ENCODE measurements around the gene EVA1C. TPM values are rescaled to one million over a fixed set of nuclear protein-coding genes. Genes with fewer than 3 reads are reported as not detected.
"Not testable (repeated sequence)": the region's sequence is repeated elsewhere in the genome, so short reads cannot be mapped to it uniquely, and the experiment has no call there.

The EVA1C gene
- total RNA-seq, 1 experiment from 2014 or later: not detected

GRCh38 chr21:32534113-32534512 is 121.6 kb downstream of the EVA1C start:
- in situ Hi-C loops (cut with HindIII; ENCODE audit: low pct_unique_long_range_greater_than_20kb, low sequenced_read_pairs): no loop called here
- no peak for DNase-seq (ENCODE audit: low read depth)

GRCh38 chr21:32535612-32536011 is 123.1 kb downstream of the EVA1C start:
- no peak for DNase-seq (ENCODE audit: low read depth)
- in situ Hi-C loops (cut with HindIII; ENCODE audit: low pct_unique_long_range_greater_than_20kb, low sequenced_read_pairs): no loop called here

GRCh38 chr21:32537569-32537881 is 125.0 kb downstream of the EVA1C start:
- no peak for DNase-seq (ENCODE audit: low read depth)
- in situ Hi-C loops (cut with HindIII; ENCODE audit: low pct_unique_long_range_greater_than_20kb, low sequenced_read_pairs): no loop called here

- in situ Hi-C loops (cut with HindIII; ENCODE audit: low pct_unique_long_range_greater_than_20kb, low sequenced_read_pairs): no loop called here
Measured at GRCh38 chr21:32538147-32538792, 125.8 kb downstream of the EVA1C start.

GRCh38 chr21:32539378-32539777 is 126.9 kb downstream of the EVA1C start:
- in situ Hi-C loops (cut with HindIII; ENCODE audit: low pct_unique_long_range_greater_than_20kb, low sequenced_read_pairs): no loop called here
- DNase-seq (ENCODE audit: low read depth): no peak

More at GRCh38 chr21:32538147-32538792, 125.8 kb downstream of the EVA1C start:
- DNase-seq (ENCODE audit: low read depth): no peak

GRCh38 chr21:32543056-32543455 is 130.6 kb downstream of the EVA1C start:
- in situ Hi-C loops (cut with HindIII; ENCODE audit: low pct_unique_long_range_greater_than_20kb, low sequenced_read_pairs); DNase-seq (ENCODE audit: low read depth): not testable (repeated sequence)

- in situ Hi-C loops (cut with HindIII; ENCODE audit: low pct_unique_long_range_greater_than_20kb, low sequenced_read_pairs): no loop called here
Measured at GRCh38 chr21:32543975-32544374, 131.5 kb downstream of the EVA1C start.

GRCh38 chr21:32544697-32545096 is 132.2 kb downstream of the EVA1C start:
- in situ Hi-C loops (cut with HindIII; ENCODE audit: low pct_unique_long_range_greater_than_20kb, low sequenced_read_pairs): no loop called here
- no peak for DNase-seq (ENCODE audit: low read depth)

More at GRCh38 chr21:32543975-32544374, 131.5 kb downstream of the EVA1C start:
- no peak for DNase-seq (ENCODE audit: low read depth)

GRCh38 chr21:32545948-32546441 is 133.5 kb downstream of the EVA1C start:
- no peak for DNase-seq (ENCODE audit: low read depth)
- in situ Hi-C loops (cut with HindIII; ENCODE audit: low pct_unique_long_range_greater_than_20kb, low sequenced_read_pairs): no loop called here

GRCh38 chr21:32547018-32547417 is 134.5 kb downstream of the EVA1C start:
- no peak for DNase-seq (ENCODE audit: low read depth)
- in situ Hi-C loops (cut with HindIII; ENCODE audit: low pct_unique_long_range_greater_than_20kb, low sequenced_read_pairs): no loop called here

GRCh38 chr21:32548978-32549377 is 136.5 kb downstream of the EVA1C start:
- DNase-seq (ENCODE audit: low read depth): no peak
- in situ Hi-C loops (cut with HindIII; ENCODE audit: low pct_unique_long_range_greater_than_20kb, low sequenced_read_pairs): no loop called here

- in situ Hi-C loops (cut with HindIII; ENCODE audit: low pct_unique_long_range_greater_than_20kb, low sequenced_read_pairs): no loop called here
- DNase-seq (ENCODE audit: low read depth): no peak
Measured at GRCh38 chr21:32549440-32549839, 136.9 kb downstream of the EVA1C start.

- no peak for DNase-seq (ENCODE audit: low read depth)
- in situ Hi-C loops (cut with HindIII; ENCODE audit: low pct_unique_long_range_greater_than_20kb, low sequenced_read_pairs): no loop called here
Measured at GRCh38 chr21:32549886-32550285, 137.4 kb downstream of the EVA1C start.

GRCh38 chr21:32554832-32555638 is 142.5 kb downstream of the EVA1C start:
- DNase-seq (ENCODE audit: low read depth): no peak
- in situ Hi-C loops (cut with HindIII; ENCODE audit: low pct_unique_long_range_greater_than_20kb, low sequenced_read_pairs): no loop called here

GRCh38 chr21:32558106-32558505 is 145.6 kb downstream of the EVA1C start:
- in situ Hi-C loops (cut with HindIII; ENCODE audit: low pct_unique_long_range_greater_than_20kb, low sequenced_read_pairs): no loop called here
- no peak for DNase-seq (ENCODE audit: low read depth)

GRCh38 chr21:32559006-32559610 is 146.6 kb downstream of the EVA1C start:
- DNase-seq (ENCODE audit: low read depth): no peak
- in situ Hi-C loops (cut with HindIII; ENCODE audit: low pct_unique_long_range_greater_than_20kb, low sequenced_read_pairs): no loop called here

GRCh38 chr21:32560896-32561295 is 148.4 kb downstream of the EVA1C start:
- in situ Hi-C loops (cut with HindIII; ENCODE audit: low pct_unique_long_range_greater_than_20kb, low sequenced_read_pairs): no loop called here
- DNase-seq (ENCODE audit: low read depth): no peak

GRCh38 chr21:32561476-32561875 is 149.0 kb downstream of the EVA1C start:
- DNase-seq (ENCODE audit: low read depth); in situ Hi-C loops (cut with HindIII; ENCODE audit: low pct_unique_long_range_greater_than_20kb, low sequenced_read_pairs): not testable (repeated sequence)

- no peak for DNase-seq (ENCODE audit: low read depth)
- in situ Hi-C loops (cut with HindIII; ENCODE audit: low pct_unique_long_range_greater_than_20kb, low sequenced_read_pairs): no loop called here
Measured at GRCh38 chr21:32562426-32562825, 149.9 kb downstream of the EVA1C start.

Measured in Caki2 (cell line).